Motor neuron (in vitro differentiated cells): ENCODE data around the gene EMCN. TPM values are rescaled to one million over a fixed set of nuclear protein-coding genes. Genes with fewer than 3 reads are reported as not detected.

Source experiments
- ATAC-seq, 8 experiments: fragments of 200-7000 bp; cut with Tn5 transposase; replicated peaks in 6 of 8; 2 replicates each; pipeline ENCODE4 v1.8.0; 2021; ENCODE audit warnings: mild to moderate bottlenecking in 8 of 8, moderate library complexity in 8 of 8
- H3K27ac ChIP-seq, 2 donors: fragments of 250-450 bp; sonication (Bioruptor Pico); 2 replicates each; pipeline ENCODE4 v1.9.0; 2021; ENCODE audit warnings: antibody characterized with exemption in 2 of 2, mild to moderate bottlenecking in 2 of 2, moderate library complexity in 1 of 2
- H3K4me1 ChIP-seq, 2 donors: fragments of 250-450 bp; sonication (Bioruptor Pico); replicated peaks in 1 of 2; 2 replicates each; pipeline ENCODE4 v1.6.1; 2021; ENCODE audit warnings: antibody characterized with exemption in 2 of 2, mild to moderate bottlenecking in 2 of 2, moderate library complexity in 1 of 2
- H3K4me3 ChIP-seq, 5 donors: fragments of 250-450 bp; sonication (Bioruptor Pico); 2 replicates each; pipeline ENCODE4 v1.9.0; 2021; ENCODE audit warnings: antibody characterized with exemption in 5 of 5, mild to moderate bottlenecking in 5 of 5, moderate library complexity in 4 of 5
- WGBS, 10 experiments: fragments of 450-650 bp; shearing (Covaris generic); methylation state at CpG; one replicate each; pipeline ENCODE4 v1.0.0; 2022; 5-methylcytosine and 5-hydroxymethylcytosine counted together
- in situ Hi-C, 9 experiments: fragments of 400-800 bp; cut with MboI; loops; one replicate each; pipeline ENCODE4 v1.15.0; 2021; ENCODE audit warnings: low sequenced_read_pairs in 9 of 9, low pct_unique_long_range_greater_than_20kb in 2 of 9; ENCODE audit not compliant: unreplicated experiment in 9 of 9
- total RNA-seq, 8 experiments: library from RNA; unstranded; fragments of 300-600 nt; gene quantifications; 2 replicates each; pipeline versions ENCODE4 v1.2.3 to v1.2.4, GENCODE V29; 2022

The EMCN gene
- total RNA-seq, 8 experiments from 2014 or later: 0.05 to 3.1 (median 0.19) TPM; not detected in 2

GRCh38 chr4:100479971-100480370 lies 37.9 kb downstream of the EMCN start:
- in situ Hi-C loops: no loop called here
- no peak overlapping the region for H3K27ac ChIP-seq
- peaks cover 0 to 7% of the 10 kb centered on the region in 2 donors for H3K4me1 ChIP-seq
- whole genome bisulfite sequencing, 10 experiments: 9 to 71% (median 60%) methylated on average over 1 of the region's 1 CpG; no CpG with 5 or more reads in 5 of the 10 experiments
- no peak for ATAC-seq
- no peak overlapping the region for H3K4me3 ChIP-seq

GRCh38 chr4:100469555-100469954 lies 48.3 kb downstream of the EMCN start:
- Histone ChIP-seq H3K4me3 (no peak overlapping the region), H3K27ac (no peak overlapping the region), H3K4me1 (no peaks in the 10 kb centered on the region)
- no peak for ATAC-seq
- WGBS, 10 experiments: 88 to 100% (median 96%) methylated on average over 1 of the region's 1 CpG; no CpG with 5 or more reads in 6 of the 10 experiments
- in situ Hi-C loops: no loop called here

- in situ Hi-C loops: no loop called here
- no peak overlapping the region for H3K4me3 ChIP-seq
- no peak for ATAC-seq
- 0 to 92% (median 69%) methylated on average over 1 of the region's 1 CpG; no CpG with 5 or more reads in 2 of the 10 experiments for WGBS, 10 experiments
- no peak overlapping the region for H3K27ac ChIP-seq
- H3K4me1 ChIP-seq: no peaks in the 10 kb centered on the region
Measured at GRCh38 chr4:100466501-100466900, 51.3 kb downstream of the EMCN start.

- Histone ChIP-seq H3K4me3 (no peak overlapping the region), H3K4me1 (no peaks in the 10 kb centered on the region), H3K27ac (no peak overlapping the region)
- peak in 3 of 8 experiments; percentile 28 to 80 (median 66) for ATAC-seq
- in situ Hi-C loops: no loop called here
- 20 to 100% (median 79%) methylated on average over 1 to 5 of the region's 5 CpGs for WGBS, 10 experiments
Measured at GRCh38 chr4:100461807-100462605, 55.8 kb downstream of the EMCN start.

- H3K27ac ChIP-seq: no peak overlapping the region
- no peaks in the 10 kb centered on the region for H3K4me1 ChIP-seq
- ATAC-seq: peak in 1 of 8 experiments; percentile 34
- H3K4me3 ChIP-seq: no peak overlapping the region
- 10 to 88% (median 59%) methylated on average over 2 of the region's 2 CpGs; no CpG with 5 or more reads in 3 of the 10 experiments for WGBS, 10 experiments
- in situ Hi-C loops: no loop called here
Measured at GRCh38 chr4:100450449-100450848, 67.4 kb downstream of the EMCN start.

- in situ Hi-C loops: loop anchor here in 1 of 9 experiments (25.0 kb wide), 1 partner anchor 306 kb away; no protein-coding TSS in a partner anchor
- Histone ChIP-seq H3K4me3 (no peak overlapping the region), H3K27ac (no peak overlapping the region), H3K4me1 (no peaks in the 10 kb centered on the region)
- WGBS, 10 experiments: 44 to 83% (median 71%) methylated on average over 1 of the region's 1 CpG; no CpG with 5 or more reads in 5 of the 10 experiments
- ATAC-seq: no peak
Measured at GRCh38 chr4:100431416-100431815, 86.4 kb downstream of the EMCN start.

GRCh38 chr4:100430451-100430850 lies 87.4 kb downstream of the EMCN start:
- no peak for ATAC-seq

GRCh38 chr4:100429616-100430015 lies 88.2 kb downstream of the EMCN start:
- no peak for ATAC-seq
- WGBS, 10 experiments: 60 to 100% (median 97%) methylated on average over 1 of the region's 1 CpG
- Histone ChIP-seq H3K27ac (no peak overlapping the region), H3K4me3 (no peak overlapping the region), H3K4me1 (no peaks in the 10 kb centered on the region)
- in situ Hi-C loops: loop anchor here in 1 of 9 experiments (25.0 kb wide), 1 partner anchor 308 kb away; no protein-coding TSS in a partner anchor

More at GRCh38 chr4:100430451-100430850, 87.4 kb downstream of the EMCN start:
- H3K27ac ChIP-seq: no peak overlapping the region
- H3K4me1 ChIP-seq: no peaks in the 10 kb centered on the region
- WGBS, 10 experiments: 85 to 100% (median 95%) methylated on average over 2 to 5 of the region's 5 CpGs; no CpG with 5 or more reads in 1 of the 10 experiments
- in situ Hi-C loops: loop anchor here in 1 of 9 experiments (25.0 kb wide), 1 partner anchor 307 kb away; no protein-coding TSS in a partner anchor
- H3K4me3 ChIP-seq: no peak overlapping the region

GRCh38 chr4:100428051-100428450 lies 89.8 kb downstream of the EMCN start:
- 80 to 100% (median 83%) methylated on average over 1 to 2 of the region's 2 CpGs; no CpG with 5 or more reads in 3 of the 10 experiments for WGBS, 10 experiments
- ATAC-seq: no peak

GRCh38 chr4:100424376-100424775 lies 93.4 kb downstream of the EMCN start:
- no peak overlapping the region for H3K4me3 ChIP-seq
- WGBS, 10 experiments: 41 to 93% (median 78%) methylated on average over 2 to 4 of the region's 4 CpGs; no CpG with 5 or more reads in 2 of the 10 experiments
- no peaks in the 10 kb centered on the region for H3K4me1 ChIP-seq
- H3K27ac ChIP-seq: no peak overlapping the region
- no peak for ATAC-seq
- in situ Hi-C loops: loop anchor here in 1 of 9 experiments (25.0 kb wide), 1 partner anchor 337 kb away; no protein-coding TSS in a partner anchor

More at GRCh38 chr4:100428051-100428450, 89.8 kb downstream of the EMCN start:
- Histone ChIP-seq H3K4me1 (no peaks in the 10 kb centered on the region), H3K27ac (no peak overlapping the region), H3K4me3 (no peak overlapping the region)
- in situ Hi-C loops: loop anchor here in 1 of 9 experiments (25.0 kb wide), 1 partner anchor 309 kb away; no protein-coding TSS in a partner anchor

- peak in 2 of 8 experiments; percentile 61 to 70 for ATAC-seq
- 0 to 60% (median 33%) methylated on average over 1 of the region's 1 CpG; no CpG with 5 or more reads in 1 of the 10 experiments for WGBS, 10 experiments
- Histone ChIP-seq H3K4me3 (no peak overlapping the region), H3K27ac (no peak overlapping the region), H3K4me1 (no peaks in the 10 kb centered on the region)
- in situ Hi-C loops: loop anchor here in 1 of 9 experiments (25.0 kb wide), 1 partner anchor 336 kb away; no protein-coding TSS in a partner anchor
Measured at GRCh38 chr4:100422894-100423293, 94.9 kb downstream of the EMCN start.

GRCh38 chr4:100421361-100421978 lies 96.4 kb downstream of the EMCN start:
- 0 to 88% (median 54%) methylated on average over 1 to 3 of the region's 3 CpGs; no CpG with 5 or more reads in 1 of the 10 experiments for WGBS, 10 experiments
- ATAC-seq: peak in 4 of 8 experiments; percentile 25 to 76 (median 72)
- in situ Hi-C loops: loop anchor here in 1 of 9 experiments (25.0 kb wide), 1 partner anchor 334 kb away; no protein-coding TSS in a partner anchor
- Histone ChIP-seq H3K27ac (no peak overlapping the region), H3K4me3 (no peak overlapping the region), H3K4me1 (no peaks in the 10 kb centered on the region)
